Neural progenitor cell (in vitro differentiated cells): ENCODE data around the gene NOX1. TPM values are rescaled to one million over a fixed set of nuclear protein-coding genes. Genes with fewer than 3 reads are reported as not detected.
"Not testable (repeated sequence)": the region's sequence is repeated elsewhere in the genome, so short reads cannot be mapped to it uniquely, and the experiment has no call there.

Source experiments
- DNase-seq: peaks from one replicate; pipeline ENCODE4 v3.0.0-alpha.2; 2016; ENCODE audit warnings: low spot score
- H2AFZ ChIP-seq: fragments of 200-600 bp; sonication (generic); replicated peaks from 2 replicates; pipeline ENCODE4 v1.6.1; 2016; ENCODE audit warnings: antibody characterized with exemption
- H3F3A ChIP-seq: fragments of 200-600 bp; sonication (generic); 2 replicates; pipeline ENCODE4 v1.6.1; 2016; ENCODE audit warnings: antibody characterized with exemption, low read depth
- H3K27ac ChIP-seq: fragments of 200-600 bp; sonication (generic); 2 replicates; pipeline ENCODE4 v1.5.1; 2016; ENCODE audit warnings: mild to moderate bottlenecking
- H3K27me3 ChIP-seq: fragments of 200-600 bp; sonication (generic); 2 replicates; pipeline ENCODE4 v1.6.1; 2016; ENCODE audit warnings: mild to moderate bottlenecking, moderate library complexity
- H3K36me3 ChIP-seq: fragments of 200-600 bp; sonication (generic); 2 replicates; pipeline ENCODE4 v1.5.1; 2016
- H3K4me1 ChIP-seq: fragments of 200-600 bp; sonication (generic); 2 replicates; pipeline ENCODE4 v1.6.1; 2016; ENCODE audit warnings: mixed run types
- H3K4me2 ChIP-seq: fragments of 200-600 bp; sonication (generic); 2 replicates; pipeline ENCODE4 v1.6.1; 2016
- H3K4me3 ChIP-seq: fragments of 200-600 bp; sonication (generic); 2 replicates; pipeline ENCODE4 v1.5.1; 2016
- H3K79me2 ChIP-seq: fragments of 200-600 bp; sonication (generic); 2 replicates; pipeline ENCODE4 v1.6.1; 2016; ENCODE audit warnings: low read depth
- H3K9ac ChIP-seq: fragments of 200-600 bp; sonication (generic); 2 replicates; pipeline ENCODE4 v1.6.1; 2016
- H3K9me3 ChIP-seq: fragments of 200-600 bp; sonication (generic); 2 replicates; pipeline ENCODE4 v1.5.1; 2016; ENCODE audit warnings: low read depth
- H4K20me1 ChIP-seq: fragments of 200-600 bp; sonication (generic); 2 replicates; pipeline ENCODE4 v1.6.1; 2016; ENCODE audit warnings: low read depth
- H3K27ac Mint-ChIP-seq: 3 replicates; pipeline ENCODE4 v1.8.0; 2021; ENCODE audit warnings: mixed read lengths
- H3K27me3 Mint-ChIP-seq: 2 replicates; pipeline ENCODE4 v1.8.0; 2022; ENCODE audit warnings: low read depth, mild to moderate bottlenecking, inconsistent platforms, moderate library complexity, mixed read lengths; ENCODE audit not compliant: insufficient read depth
- H3K36me3 Mint-ChIP-seq: 3 replicates; pipeline ENCODE4 v1.8.0; 2021; ENCODE audit warnings: mixed read lengths
- H3K4me1 Mint-ChIP-seq: 3 replicates; pipeline ENCODE4 v1.8.0; 2021; ENCODE audit warnings: mixed read lengths
- H3K4me3 Mint-ChIP-seq: 3 replicates; pipeline ENCODE4 v1.8.0; 2021; ENCODE audit warnings: mild to moderate bottlenecking, moderate library complexity, mixed read lengths
- H3K9me3 Mint-ChIP-seq: 3 replicates; pipeline ENCODE4 v1.8.0; 2020; ENCODE audit warnings: mixed read lengths
- CTCF ChIP-seq: fragments of 200-600 bp; sonication (generic); IDR thresholded peaks from 2 replicates; pipeline ENCODE4 v1.5.1; 2017; ENCODE audit warnings: antibody characterized with exemption, mild to moderate bottlenecking
- EZH2 ChIP-seq: fragments of 200-600 bp; sonication (generic); IDR thresholded peaks from 2 replicates; pipeline ENCODE4 v1.6.1; 2017; ENCODE audit warnings: antibody characterized with exemption, mild to moderate bottlenecking, moderate library complexity
- EZH2phosphoT487 ChIP-seq: fragments of 200-600 bp; sonication (generic); IDR thresholded peaks from 2 replicates; pipeline ENCODE4 v1.6.1; 2017; ENCODE audit warnings: antibody characterized with exemption
- small RNA-seq: library from RNA; depleted of rRNA; stranded (forward); fragments of <200 nt; gene quantifications from one replicate; pipeline ENCODE3, GENCODE V24; 2015
- total RNA-seq: library from RNA; depleted of rRNA; stranded (reverse); fragments of >200 nt; gene quantifications from 2 replicates; pipeline ENCODE4 v1.2.3, GENCODE V29; 2015; ENCODE audit warnings: low replicate concordance

NOX1 gene
- total RNA-seq, 1 donor from 2014 or later: not detected

DNA sequence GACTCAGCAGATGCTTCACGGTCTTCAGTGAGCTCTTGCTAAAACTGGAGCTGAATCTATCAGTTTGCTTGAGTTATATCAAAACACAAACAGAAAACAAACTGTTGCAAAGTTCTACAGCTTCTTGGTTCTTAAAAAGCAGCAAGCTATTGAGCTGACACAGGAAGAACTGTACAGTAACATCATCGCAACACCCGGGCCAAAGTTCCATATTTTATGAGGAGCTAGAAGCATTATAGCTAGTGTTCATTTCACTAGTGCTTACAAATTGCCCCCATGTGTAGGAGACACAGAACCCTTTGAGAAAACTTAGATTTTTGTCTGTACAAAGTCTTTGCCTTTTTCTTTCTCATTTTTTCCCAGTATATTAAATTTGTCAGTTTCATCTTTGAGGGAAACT is 71.3 kb downstream of the NOX1 start:
- no peaks in the 10 kb centered on the region for H3K27me3 ChIP-seq
- no peak overlapping the region for H3K27ac ChIP-seq
- no peaks in the 10 kb centered on the region for H3K9me3 ChIP-seq
- H3F3A ChIP-seq: no peaks in the 10 kb centered on the region
- H3K36me3 ChIP-seq: no peaks in the 10 kb centered on the region
- Mint-ChIP-seq H3K27me3 (peaks cover 6% of the 10 kb centered on the region), H3K9me3 (peaks cover 8% of the 10 kb centered on the region), H3K4me3 (no peak overlapping the region), H3K4me1 (no peaks in the 10 kb centered on the region), H3K36me3 (no peaks in the 10 kb centered on the region), H3K27ac (no peak overlapping the region)
- H2AFZ ChIP-seq: no peak overlapping the region
- DNase-seq: no peak
- H3K79me2 ChIP-seq: no peaks in the 10 kb centered on the region
- no peak for TF ChIP-seq CTCF
- no peak for TF ChIP-seq EZH2phosphoT487
- TF ChIP-seq EZH2: no peak
- no peak overlapping the region for H3K4me3 ChIP-seq
- no peak overlapping the region for H3K4me2 ChIP-seq
- no peaks in the 10 kb centered on the region for H4K20me1 ChIP-seq
- no peak overlapping the region for H3K9ac ChIP-seq
- H3K4me1 ChIP-seq: no peaks in the 10 kb centered on the region

DNA sequence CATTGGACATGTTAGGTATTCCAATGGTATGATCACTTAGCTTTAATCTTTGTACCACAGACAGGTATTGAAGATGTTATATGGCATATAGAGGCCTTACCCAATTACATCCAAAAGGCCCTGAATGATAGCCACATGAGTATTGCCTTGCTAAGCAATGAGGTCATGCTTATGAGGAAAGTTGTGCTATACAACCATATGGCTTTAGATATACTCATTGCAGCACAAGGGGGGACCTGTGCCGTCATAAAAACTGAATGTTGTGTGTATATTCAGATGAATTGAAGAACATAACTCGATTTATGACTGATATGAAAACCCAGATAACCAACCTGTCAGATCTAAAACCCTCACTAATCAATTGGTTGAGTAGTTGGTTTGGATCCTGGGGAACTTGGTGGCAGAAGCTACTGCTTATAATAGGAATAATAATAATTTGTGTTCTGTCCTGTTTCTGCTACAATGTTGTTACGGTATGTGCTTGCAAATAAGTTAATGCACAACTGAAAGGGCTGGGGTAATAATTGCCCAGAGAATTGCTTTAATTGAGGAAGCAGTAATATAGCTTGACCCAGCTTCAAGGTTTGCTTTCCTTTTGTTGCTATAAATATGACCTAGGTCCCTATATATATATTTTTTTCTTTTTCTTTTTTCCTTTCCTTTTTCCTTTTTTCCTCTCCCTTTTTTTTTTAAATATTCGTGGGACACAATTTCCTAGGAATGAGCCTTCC is 75.5 kb downstream of the NOX1 start:
- no peak overlapping the region for H3K27ac ChIP-seq
- no peak overlapping the region for H2AFZ ChIP-seq
- no peak overlapping the region for H3K9ac ChIP-seq
- Mint-ChIP-seq H3K9me3 (no peaks in the 10 kb centered on the region), H3K4me3 (no peak overlapping the region), H3K4me1 (no peaks in the 10 kb centered on the region), H3K27ac (no peak overlapping the region), H3K27me3 (peaks cover 7% of the 10 kb centered on the region), H3K36me3 (no peaks in the 10 kb centered on the region)
- no peaks in the 10 kb centered on the region for H3K36me3 ChIP-seq
- no peaks in the 10 kb centered on the region for H3K9me3 ChIP-seq
- H3K4me1 ChIP-seq: no peaks in the 10 kb centered on the region
- H4K20me1 ChIP-seq: no peaks in the 10 kb centered on the region
- H3K79me2 ChIP-seq: no peaks in the 10 kb centered on the region
- TF ChIP-seq EZH2phosphoT487: no peak
- no peak for TF ChIP-seq CTCF
- TF ChIP-seq EZH2: no peak
- no peak overlapping the region for H3K4me3 ChIP-seq
- H3F3A ChIP-seq: no peaks in the 10 kb centered on the region
- no peaks in the 10 kb centered on the region for H3K27me3 ChIP-seq
- no peak for DNase-seq
- no peak overlapping the region for H3K4me2 ChIP-seq

DNA sequence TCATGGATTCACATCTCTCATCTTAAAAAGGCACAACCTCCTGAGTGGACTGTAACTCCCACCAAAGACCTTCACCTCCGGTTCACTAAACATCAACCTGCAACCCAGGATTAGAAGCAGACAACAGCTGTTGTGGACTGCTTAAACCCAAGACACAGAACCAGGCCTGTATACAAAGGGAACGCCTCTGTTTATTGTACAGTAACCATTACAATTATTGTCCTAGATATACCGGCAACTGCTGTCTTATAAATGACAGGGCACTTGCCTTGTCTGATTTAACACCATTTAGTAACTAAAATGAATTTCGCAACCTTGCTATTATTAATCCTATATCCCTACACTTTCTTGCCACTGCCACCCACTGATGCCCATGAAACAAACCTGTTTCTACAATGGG is 76.8 kb downstream of the NOX1 start:
- Mint-ChIP-seq H3K27ac (no peak overlapping the region), H3K9me3 (no peaks in the 10 kb centered on the region), H3K36me3 (no peaks in the 10 kb centered on the region), H3K4me3 (no peak overlapping the region), H3K4me1 (no peaks in the 10 kb centered on the region), H3K27me3 (peaks cover 7% of the 10 kb centered on the region)
- TF ChIP-seq EZH2phosphoT487: no peak
- no peak for TF ChIP-seq EZH2
- TF ChIP-seq CTCF: no peak
- no peak overlapping the region for H3K27ac ChIP-seq
- H3K9ac ChIP-seq: no peak overlapping the region
- no peaks in the 10 kb centered on the region for H3K4me1 ChIP-seq
- H3K36me3 ChIP-seq: no peaks in the 10 kb centered on the region
- H3F3A ChIP-seq: no peaks in the 10 kb centered on the region
- no peaks in the 10 kb centered on the region for H4K20me1 ChIP-seq
- no peak overlapping the region for H3K4me2 ChIP-seq
- no peak overlapping the region for H2AFZ ChIP-seq
- H3K4me3 ChIP-seq: no peak overlapping the region
- DNase-seq: no peak
- no peaks in the 10 kb centered on the region for H3K9me3 ChIP-seq
- no peaks in the 10 kb centered on the region for H3K27me3 ChIP-seq
- no peaks in the 10 kb centered on the region for H3K79me2 ChIP-seq

DNA sequence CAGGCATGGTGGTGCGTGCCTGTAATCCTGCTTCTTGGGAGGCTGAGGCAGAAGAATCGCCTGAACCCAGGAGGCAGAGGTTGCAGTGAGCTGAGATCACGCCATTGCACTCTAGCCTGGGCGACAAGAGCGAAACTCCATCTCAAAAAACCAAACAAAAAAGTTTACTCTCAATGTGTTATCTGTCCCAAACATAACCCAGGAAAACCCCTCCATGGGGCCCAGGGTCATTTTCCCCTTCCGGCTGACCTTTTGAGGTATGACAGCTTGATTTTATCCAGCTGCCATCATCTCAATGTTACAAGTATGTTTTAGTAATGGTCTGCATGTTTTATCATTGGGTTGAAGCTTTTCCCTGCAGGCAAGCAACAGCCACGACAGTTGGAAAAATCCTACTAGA is 77.8 kb downstream of the NOX1 start:
- H3K27me3 Mint-ChIP-seq, H3K27ac Mint-ChIP-seq, H3K9me3 Mint-ChIP-seq, H3K4me3 Mint-ChIP-seq, H4K20me1 ChIP-seq, H3K4me3 ChIP-seq, H3K9ac ChIP-seq, H2AFZ ChIP-seq, H3K27ac ChIP-seq, H3K27me3 ChIP-seq, DNase-seq, H3K79me2 ChIP-seq, H3K36me3 Mint-ChIP-seq, H3K4me1 Mint-ChIP-seq, H3K9me3 ChIP-seq, H3K36me3 ChIP-seq, H3F3A ChIP-seq, H3K4me1 ChIP-seq, H3K4me2 ChIP-seq: not testable (repeated sequence)

Small RNA genes lying within 50 kb of the gene (small RNA-seq; reads per million reads assigned to genes)
- 0.07 reads per million for gene RF00411

Other genes with a start within 250 kb of the NOX1 start
- gene TSPAN6, start 237.6 kb downstream of the NOX1 start, total RNA-seq: 138 and 205 TPM in 2 replicates
- 0.11 TPM in 1 of 2 replicates, not detected in the other for gene SRPX2, start 230.2 kb downstream of the NOX1 start, total RNA-seq
- 0.22 and 0.39 TPM in 2 replicates for gene SYTL4, start 142.2 kb downstream of the NOX1 start, total RNA-seq
- 19.8 and 22.2 TPM in 2 replicates for gene CSTF2, start 54.0 kb downstream of the NOX1 start, total RNA-seq
- 1.4 and 1.5 TPM in 2 replicates for gene XKRX, start 54.6 kb upstream of the NOX1 start, total RNA-seq
- gene ARL13A, start 95.3 kb upstream of the NOX1 start, total RNA-seq: 0.36 TPM in 1 of 2 replicates, not detected in the other
- gene TRMT2B, start 177.8 kb upstream of the NOX1 start, total RNA-seq: 11.3 and 11.5 TPM in 2 replicates
- gene TMEM35A, start 204.5 kb upstream of the NOX1 start, total RNA-seq: 12.3 and 14.1 TPM in 2 replicates
- 51.3 and 60.6 TPM in 2 replicates for gene CENPI, start 223.8 kb upstream of the NOX1 start, total RNA-seq